Stimulated activated CD8-positive, alpha-beta memory T cell treated with anti-CD3 and anti-CD28 coated beads, Interleukin-15, amount 100 ng/mL, for 1 hour (primary cell): ENCODE data around the gene PLPP4.

Experiments
- DNase-seq: peaks from one replicate; pipeline ENCODE4 v3.0.0-alpha.2; 2020; ENCODE audit warnings: low read depth

PLPP4 gene

DNA sequence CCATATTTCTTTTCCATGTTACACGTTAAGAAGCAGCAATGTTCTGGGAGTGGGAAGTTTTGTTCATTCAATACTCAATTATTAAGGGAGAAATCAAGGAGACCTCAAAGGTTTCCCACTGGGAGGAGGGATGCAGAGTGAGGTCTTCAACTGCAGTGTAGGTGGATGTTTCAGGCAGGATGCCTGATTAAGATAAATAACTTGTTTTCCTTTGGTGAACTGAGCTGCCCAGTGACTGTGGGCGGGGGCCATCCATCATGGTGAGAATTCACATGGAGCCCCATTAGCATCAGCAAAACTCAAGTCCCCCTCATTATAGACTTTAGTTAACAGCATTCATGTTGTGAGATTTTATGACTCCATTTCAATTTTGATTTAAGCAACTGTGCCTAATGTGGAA is 121.1 kb downstream of the PLPP4 start:
- DNase-seq, result no peak

DNA sequence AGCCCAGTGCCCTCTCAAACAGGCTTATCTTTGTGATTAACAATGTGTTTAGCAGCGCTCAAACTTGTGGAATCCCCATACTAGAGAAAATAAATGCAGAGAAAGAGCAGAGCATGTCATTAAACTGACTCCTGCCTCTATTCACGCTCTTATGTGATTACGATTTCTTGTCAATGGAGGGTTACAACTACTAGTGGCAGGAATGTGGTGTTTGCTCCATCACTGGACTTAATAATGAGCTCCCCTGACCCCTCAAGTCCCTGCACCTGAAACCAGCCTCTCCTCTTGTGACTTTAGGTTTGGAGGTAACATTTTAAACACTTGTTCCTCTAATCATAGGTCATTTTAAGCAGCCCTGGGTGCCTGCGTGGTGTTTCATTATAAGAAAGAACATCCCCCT is 121.9 kb downstream of the PLPP4 start:
- DNase-seq, result no peak

DNA sequence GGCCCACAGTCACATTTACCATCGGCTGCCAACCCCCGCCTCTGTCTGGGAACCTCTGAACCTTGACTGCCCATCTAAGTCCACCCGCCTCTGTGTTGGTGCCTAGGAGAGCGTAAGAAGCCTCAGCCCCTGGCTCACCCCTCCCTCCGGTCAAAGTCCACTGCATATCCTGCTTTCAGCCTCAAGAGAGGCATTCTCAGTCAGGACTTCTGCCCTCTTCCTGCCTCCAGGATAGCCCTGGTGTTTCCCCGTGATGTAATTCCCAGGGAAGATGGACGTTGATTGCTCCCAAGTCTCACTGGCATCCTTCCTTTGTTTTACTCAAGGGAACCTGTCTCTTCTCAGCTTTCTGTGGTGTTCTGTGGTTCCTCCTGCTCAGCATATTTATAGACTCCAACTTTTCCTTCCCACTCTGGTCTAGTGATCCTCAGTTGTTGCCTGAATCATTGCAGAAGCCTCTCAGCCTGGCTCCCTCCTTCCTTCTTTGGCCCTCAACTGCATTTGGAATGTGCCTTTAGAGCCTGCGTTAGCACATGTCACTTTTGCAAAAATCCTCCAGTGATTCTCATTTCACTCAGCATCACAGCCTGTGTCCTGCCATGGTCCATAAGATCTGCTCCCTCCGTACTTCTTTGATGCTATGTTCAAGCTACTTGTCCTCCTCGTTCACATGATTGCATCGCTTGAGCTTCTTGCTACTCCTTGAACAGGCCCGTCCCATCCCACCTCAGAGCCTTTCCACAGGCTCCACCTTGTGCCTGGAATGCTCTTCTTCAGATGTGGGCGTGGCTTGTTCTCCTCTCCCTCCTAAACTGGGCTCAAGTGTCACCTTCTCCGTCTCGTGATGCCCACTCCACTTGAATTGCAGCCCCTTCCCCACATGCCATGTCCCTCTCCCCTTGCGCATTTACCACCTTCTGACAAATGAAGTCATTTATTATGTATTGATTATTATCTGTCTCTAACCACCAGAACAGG is 124.2 kb downstream of the PLPP4 start:
- DNase-seq, result no peak

DNA sequence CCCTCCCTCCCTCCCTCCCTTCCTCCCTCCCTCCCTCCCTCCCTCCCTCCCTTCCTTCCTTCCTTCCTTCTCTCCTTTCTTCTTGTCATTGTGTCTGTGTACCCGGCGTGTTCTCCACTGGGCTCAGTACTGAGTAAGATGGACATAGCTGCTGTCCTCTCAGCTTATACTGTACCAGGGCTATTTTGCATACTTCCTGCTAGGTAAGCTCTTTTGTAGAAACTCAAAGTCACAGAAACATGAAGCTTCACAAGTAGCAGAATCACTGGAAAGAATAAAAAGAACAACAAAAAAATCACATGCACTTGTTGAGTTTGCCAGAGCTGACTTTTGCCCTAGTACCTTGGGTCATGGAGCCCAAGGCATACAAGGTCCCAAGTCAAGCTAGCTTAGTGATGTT is 125.7 kb downstream of the PLPP4 start:
- DNase-seq, result no peak

DNA sequence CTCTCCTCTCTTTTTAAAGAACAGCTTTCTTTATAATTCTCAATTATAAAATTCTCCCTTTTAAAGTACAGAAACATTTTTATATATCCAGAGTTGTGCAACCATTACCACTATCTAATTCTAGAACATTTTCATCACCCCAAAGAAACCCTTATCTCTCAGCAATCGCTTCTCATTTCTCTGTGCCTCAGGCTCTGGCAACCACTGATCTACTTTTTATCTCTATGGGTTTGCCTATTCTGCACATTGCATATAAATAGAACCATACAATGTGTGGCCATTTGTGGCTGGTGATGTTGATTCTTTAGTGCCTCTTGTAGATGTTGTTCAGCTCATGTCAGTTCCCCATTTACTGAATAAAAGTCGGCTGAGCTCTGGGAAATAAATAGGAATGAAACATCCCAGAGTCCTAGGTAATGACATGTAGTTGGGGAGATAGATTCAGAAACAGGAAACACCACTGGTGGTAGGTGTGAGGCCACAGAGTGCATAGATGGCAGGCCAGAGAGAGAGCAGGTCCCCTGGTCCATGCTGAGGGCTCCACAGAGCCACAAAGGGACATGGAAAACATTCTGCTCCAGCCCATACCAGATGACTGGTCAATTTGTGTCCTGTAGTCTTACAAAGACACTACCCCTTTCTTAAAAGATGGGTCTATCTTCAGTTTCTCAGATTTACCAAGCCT is 126.5 kb downstream of the PLPP4 start:
- no peak for DNase-seq

DNA sequence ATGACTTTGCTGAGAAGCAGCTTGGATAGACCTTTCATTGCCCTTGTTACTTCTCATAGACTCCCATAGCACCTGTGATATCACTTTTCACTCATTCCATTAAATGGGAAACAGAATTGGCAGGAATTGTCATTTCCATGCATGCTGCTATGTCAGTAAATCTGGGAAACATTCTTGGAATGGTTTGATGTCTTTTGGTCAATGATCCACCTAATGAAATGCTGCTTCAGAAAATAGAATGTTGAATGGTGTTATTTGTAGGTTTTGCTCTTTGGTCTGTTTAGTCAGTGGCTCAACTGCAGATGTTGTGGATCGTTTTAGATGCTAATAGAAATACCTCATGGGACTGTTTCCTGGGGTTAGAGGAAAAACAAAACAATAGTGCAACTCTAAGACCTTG is 127.8 kb downstream of the PLPP4 start:
- no peak for DNase-seq

DNA sequence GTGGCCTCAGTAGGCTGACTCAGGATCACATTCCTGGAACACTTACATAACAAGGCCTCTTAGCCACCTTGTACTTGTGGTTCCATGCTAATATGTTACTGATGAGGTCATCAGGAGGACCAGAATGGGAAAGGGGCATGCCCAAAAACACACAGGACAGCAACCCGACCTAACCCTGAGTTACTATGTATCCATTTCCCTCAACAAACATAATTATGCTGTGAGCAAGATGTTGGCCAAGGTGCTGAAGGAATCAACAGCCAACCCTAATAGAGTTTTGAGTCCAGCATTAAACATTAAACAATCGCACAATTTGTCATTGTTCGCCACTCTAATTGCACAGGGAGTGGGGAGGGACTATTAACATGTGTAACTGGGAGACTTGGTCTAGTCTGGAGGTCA is 129.4 kb downstream of the PLPP4 start:
- DNase-seq, result no peak

DNA sequence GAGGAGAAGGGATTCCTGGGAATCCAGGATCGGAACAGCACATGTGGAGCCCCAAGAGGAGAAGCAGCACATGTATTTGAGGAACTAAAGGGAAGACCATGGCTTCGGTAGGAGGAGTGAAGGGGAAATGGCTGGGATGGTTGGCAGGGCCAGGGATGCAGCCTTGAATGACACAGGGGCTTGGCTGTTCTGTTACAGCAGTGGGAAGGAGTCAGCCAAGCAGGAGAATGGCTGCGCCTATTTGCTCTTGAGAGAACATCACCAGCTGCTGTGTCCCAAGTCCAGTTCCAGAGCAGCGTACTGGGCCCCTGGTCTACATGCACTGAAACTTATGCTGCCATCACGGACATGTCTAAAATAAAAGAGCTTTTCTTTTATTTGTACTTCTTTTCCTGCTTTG is 130.0 kb downstream of the PLPP4 start:
- no peak for DNase-seq

DNA sequence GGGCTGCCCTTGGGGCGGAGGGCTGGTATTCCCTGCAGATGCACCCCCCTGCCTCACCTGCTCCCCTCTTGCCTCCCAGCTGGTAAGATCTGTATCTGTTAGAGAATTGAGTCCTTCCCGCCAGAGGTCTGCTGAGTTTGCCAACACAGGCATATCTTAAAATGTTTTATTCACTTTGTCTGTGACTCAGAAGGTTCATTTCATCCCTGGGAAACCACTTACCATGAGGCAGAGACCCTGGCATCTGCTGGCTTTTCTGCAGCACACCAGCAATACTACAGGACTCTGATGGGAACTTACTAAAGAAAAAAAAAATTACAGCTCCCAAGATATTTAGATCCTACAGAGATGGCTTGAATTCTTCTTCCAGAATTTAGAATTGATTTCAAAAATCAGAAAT is 131.3 kb downstream of the PLPP4 start:
- DNase-seq, result no peak

DNA sequence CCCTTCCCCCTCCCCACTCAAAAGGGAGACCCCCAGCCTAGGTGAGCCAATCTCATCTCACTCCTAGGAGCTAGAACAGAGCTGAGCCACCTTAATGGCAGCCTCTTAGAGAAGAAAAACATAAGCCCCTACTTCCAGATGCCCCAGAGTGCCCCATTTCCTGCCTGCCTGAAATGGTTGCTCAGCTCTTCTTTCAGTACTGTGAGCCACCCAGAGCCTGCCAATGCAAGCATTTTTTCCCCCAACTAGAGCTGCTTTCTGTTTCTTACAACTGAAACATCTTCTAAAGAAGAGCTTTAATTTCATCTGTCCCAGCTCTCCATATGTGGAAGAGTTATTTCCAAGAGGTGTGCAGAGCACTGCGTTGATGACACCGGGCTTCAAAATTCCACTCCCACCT is 136.7 kb downstream of the PLPP4 start:
- no peak for DNase-seq

DNA sequence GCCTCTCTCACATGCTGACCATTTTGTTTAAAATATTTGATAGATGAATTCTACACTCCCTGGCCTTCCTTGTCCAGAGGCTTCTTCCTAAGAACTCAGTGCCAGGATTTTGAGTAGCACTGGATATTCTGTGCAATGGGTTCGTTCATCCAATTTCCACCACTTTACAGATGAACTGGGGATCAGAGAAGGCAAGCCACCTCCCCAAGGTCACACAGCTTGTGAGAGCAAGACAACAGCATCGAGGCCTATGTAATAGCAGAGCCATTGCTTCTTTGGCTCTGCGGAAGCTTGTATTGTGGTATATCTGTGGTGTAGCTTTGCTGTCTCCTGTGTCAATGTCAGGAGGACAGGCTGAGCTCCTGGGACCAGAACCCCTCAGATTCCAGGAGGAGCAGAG is 140.9 kb downstream of the PLPP4 start:
- no peak for DNase-seq

DNA sequence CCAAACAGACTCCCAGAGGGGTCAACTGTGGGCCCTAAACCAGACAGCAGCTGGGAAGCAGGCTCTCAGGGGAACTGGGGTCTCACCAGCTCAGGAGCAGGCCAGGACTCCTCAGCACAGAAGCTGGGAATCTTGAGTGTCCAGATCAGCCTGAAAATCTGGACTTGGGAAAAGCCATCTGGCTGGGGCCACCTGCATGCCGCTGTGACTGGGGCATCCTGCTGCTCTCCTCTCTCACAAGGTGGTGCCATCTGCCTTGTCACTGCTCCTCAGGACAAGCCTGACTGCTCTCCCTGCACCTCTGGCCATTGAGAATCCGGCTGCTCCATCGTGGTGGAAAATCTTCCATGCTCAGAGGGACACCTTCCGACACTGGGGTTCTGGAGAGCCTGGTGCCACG is 141.4 kb downstream of the PLPP4 start:
- DNase-seq, result no peak

DNA sequence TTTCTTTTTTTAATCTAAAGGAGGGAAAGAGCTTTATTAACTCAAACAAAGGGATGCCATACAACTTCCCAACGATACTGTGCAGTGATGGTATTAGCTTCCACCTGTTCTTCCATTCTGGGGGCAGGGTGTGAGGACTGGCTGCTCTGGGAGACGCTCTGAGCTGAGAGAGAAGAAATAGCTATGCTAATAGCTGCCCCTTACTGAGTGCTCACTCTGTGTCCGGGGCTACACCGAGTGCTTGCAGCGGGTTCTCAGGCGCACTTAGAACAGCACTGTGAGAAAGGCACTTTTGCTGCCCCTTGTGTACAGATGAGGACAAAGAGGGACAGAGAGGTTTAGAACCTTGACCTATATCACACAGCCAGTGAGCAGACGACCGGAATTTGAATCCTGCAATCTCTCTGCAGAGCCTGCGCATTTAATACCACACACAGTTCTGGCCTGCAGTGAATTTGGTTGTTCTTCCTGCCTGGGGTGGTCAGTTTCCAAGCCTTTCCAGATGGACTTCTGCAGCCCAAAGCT is 142.2 kb downstream of the PLPP4 start:
- DNase-seq, result no peak

DNA sequence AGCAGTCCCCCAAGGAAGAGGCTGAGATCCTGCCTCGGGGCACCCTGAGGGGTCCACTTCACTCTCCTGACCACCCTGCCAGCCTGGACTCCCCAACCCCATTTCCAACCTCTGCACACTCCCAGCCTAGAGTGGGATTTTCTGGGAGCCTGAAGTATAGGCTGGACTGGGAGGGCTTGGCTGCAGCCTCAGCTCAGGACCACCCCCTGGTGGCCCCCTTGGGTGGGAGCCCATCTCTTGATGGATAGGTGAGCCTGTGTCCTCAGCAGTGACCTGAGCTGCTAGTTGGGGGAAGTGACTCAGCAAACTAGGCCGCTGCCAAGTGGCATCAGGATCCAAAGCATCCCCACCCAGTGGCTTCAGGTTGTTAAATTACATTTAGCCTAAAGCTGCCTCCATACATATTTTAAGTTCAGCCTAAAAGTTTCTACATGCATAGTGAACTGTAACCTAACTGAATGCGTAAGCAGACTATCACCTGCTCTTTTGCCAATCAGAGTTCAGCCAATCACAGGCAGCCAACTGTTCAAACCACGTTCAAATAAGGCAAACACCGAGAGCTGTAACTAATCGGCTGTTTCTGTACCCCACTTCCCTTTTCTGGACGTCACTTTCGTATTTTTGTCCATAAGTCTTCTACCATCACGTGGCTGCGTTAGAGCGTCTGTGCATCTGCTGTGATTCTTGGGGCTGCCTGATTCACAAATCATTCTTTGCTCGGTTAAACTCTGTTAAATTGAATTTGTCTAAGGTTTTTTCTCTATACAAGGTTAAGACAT is 144.0 kb downstream of the PLPP4 start:
- DNase-seq, result no peak

DNA sequence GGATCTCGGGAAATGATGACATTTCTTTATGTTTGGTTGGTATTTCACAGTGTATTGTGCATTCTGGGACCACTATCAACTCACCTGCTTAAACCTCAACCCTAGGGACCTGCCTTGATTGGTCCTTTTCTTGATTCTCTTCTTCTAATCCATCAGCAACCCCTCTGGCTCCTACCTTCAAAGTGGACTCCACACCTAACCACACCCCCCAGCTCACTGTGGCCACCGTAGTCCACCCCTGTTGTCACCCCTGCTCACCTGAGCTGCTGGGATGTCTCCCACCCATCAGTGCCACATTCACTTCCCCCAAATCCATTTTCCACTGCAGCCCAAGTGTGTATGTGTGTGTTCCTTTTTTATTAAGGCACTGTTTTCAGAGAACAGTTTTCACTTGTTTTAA is 145.0 kb downstream of the PLPP4 start:
- DNase-seq, result no peak

DNA sequence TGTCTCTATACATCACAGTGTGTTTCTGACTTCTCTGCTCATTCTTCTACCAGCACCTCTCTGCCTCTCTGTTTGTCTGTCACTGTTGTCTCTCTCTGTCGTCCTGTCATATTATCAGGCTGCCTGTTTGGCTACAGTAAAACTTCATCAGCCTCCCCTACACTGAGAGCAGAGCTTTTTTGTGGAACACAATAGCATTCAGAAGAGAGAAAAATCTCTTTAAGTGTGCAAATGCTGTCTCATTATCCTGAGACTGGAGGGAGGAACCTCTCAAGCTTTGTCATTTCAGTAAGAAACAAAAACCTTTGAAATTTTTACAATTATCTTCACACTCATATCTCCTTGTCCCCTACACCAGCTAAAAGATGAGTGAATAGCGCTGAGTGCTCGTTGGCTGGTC is 148.4 kb downstream of the PLPP4 start:
- no peak for DNase-seq

DNA sequence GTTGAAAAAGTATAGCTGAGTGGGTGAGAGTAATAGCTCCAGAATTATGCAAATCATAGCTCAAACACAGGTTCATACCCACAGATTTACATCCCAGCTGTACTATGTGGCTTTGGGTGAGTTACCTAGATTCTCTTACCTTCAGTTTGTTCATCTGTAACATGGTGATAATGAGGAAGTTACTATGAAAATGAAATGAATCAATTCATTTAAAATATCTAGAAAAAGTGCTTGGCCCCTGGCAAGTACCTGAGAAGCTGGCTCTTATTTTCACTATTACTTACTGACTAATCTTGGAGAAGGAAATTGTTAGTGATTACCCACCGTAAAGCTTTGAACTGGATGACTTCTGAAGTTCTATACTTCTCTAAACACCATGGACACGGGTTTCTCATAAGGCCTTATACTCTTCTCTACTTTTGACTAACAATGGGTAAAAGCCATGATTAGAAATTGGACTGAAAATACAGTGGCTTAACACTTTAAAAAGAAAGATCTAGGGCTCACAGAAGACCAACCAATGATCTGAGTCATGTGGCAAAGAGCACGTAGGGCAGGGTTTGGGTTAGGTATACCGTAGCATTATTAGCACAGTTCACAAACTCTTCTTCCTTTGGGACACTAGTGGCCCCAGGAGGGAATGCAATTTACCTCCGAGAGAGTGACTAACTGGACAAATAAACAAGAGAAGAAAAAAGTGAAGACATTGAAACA is 149.2 kb downstream of the PLPP4 start:
- DNase-seq, result no peak

DNA sequence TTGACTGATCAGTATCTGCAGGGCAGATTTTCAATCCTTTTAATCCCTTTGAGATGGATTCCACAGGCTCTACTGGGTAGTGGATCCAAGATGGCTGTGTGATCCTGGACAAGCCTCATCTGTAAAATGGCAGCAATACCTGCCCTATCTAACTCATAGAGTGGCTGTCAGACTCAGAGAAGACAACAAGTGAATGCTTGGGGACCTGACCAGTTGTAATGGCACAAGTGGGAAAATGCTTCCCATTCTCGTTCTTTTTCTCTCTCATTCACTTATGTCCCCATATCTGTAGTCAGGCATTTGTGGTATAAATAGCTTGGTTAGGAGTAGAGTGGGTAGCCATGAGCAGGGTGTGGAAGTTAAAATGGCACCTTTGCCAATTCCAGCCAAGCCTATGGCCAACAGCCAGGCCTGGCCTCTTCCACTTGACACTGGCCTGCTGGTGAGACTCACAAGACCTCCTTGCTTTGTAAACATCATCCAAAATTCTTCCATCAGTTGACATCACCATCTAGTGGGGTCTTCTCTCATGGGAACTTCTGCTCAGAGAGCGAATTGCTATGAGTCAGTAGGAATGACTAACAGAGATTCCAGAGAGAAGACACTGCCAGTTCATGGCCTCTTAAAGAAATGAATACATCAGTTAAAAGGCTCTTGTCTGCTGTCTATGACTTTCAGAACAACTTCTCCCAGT is 150.1 kb downstream of the PLPP4 start:
- no peak for DNase-seq

DNA sequence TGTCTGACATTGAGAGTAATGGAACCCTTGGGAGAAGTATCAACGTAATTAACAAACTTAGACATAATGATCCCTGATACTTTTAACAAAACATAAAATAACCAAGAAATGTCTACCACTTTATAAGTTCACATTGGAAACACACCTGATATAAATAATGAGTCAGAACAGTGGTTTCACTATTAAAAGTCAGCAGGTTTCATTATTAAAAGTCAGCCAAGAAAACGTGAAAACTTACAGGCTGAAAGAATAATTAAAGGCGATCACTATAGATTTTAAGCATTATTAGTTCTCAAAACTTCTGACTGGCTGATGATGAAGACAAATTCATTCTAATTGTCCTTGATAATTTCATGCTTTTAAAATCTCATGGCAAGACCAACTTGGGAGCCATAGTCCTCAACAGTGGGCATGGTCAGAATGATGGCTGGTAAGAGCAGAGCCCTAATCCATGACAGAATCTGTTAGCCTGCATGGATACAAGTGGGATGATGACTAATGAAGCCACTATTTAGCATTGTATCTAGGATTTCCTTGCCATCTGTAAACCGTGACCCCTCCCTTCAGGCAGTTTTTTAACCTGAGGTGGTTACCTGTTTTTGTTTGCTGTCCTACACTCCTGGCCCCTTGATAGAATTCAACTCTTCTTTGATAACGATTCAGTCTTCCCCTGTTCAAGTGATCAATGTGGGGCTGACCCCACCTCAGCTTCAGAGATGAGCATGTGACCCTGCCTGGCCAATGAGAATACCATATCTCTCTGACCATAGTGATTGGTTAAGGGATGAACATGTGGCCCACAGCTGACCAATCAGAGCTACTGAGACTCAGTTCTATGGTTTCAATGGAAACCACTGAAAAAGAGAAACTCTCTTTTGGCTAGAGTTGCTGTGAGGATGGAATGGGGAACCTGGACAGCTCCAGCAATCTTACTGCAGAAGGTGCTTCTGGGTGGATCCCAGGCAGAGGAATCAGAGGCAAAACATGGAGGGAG is 151.0 kb downstream of the PLPP4 start:
- DNase-seq, result no peak

DNA sequence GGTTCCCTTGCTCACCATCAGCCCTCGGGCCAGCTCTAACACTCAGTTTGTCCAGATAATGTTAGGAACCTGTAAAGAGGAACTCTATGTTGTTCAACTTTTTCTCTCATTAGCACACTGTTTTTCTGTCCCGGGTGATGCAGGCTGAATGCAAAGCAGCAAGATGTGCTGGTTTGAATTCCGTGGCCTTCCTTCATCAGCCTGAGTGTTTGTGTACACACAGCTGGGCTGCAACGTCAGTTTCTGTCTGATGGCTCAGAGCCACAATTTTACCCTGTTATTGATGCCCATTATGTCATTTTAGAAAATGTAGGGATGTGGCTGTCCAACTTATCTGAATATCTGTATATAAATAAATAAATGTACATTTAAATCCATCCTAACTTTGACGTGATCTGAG is 152.0 kb downstream of the PLPP4 start:
- no peak for DNase-seq
